Calu3 (cell line): ENCODE measurements around the gene DENND4B. TPM values are rescaled to one million over a fixed set of nuclear protein-coding genes. Genes with fewer than 3 reads are reported as not detected.

Experiments used
- BruUV-seq: library from RNA; stranded (reverse); fragments of 400-500 nt; replicated peaks from 2 replicates; lab custom pipeline; 2021; lab: Mats Ljungman, UMichigan
- CTCF ChIA-PET: fragments of 300-600 bp; sonication (Branson Sonifier 250); formaldehyde crosslinking; loops from one replicate; lab custom pipeline; 2022; ENCODE audit warnings: antibody characterized with exemption; lab: Charles Lee
- DNase-seq: peaks from one replicate; pipeline ENCODE4 v3.0.0; 2022
- H3K27ac Mint-ChIP-seq: one replicate; pipeline ENCODE4 v1.8.0; 2022; ENCODE audit warnings: mixed read lengths; ENCODE audit not compliant: unreplicated experiment
- H3K27me3 Mint-ChIP-seq: one replicate; pipeline ENCODE4 v1.8.0; 2022; ENCODE audit warnings: mixed read lengths; ENCODE audit not compliant: unreplicated experiment
- H3K36me3 Mint-ChIP-seq: one replicate; pipeline ENCODE4 v1.8.0; 2022; ENCODE audit warnings: mild to moderate bottlenecking, moderate library complexity, mixed read lengths; ENCODE audit not compliant: insufficient read depth, unreplicated experiment
- H3K4me1 Mint-ChIP-seq: one replicate; pipeline ENCODE4 v1.8.0; 2022; ENCODE audit warnings: mild to moderate bottlenecking, low read depth, mixed read lengths; ENCODE audit not compliant: unreplicated experiment
- H3K4me3 Mint-ChIP-seq: one replicate; pipeline ENCODE4 v1.8.0; 2022; ENCODE audit warnings: mild to moderate bottlenecking, low read depth, moderate library complexity, mixed read lengths; ENCODE audit not compliant: unreplicated experiment
- H3K9me3 Mint-ChIP-seq: one replicate; pipeline ENCODE4 v1.8.0; 2022; ENCODE audit warnings: low read depth, mixed read lengths; ENCODE audit not compliant: unreplicated experiment
- CTCF ChIP-seq: fragments of 200-600 bp; IDR thresholded peaks from one replicate; pipeline ENCODE4 v1.8.0; 2022; ENCODE audit warnings: antibody characterized with exemption; ENCODE audit not compliant: unreplicated experiment
- intact Hi-C: fragments of 100-400 bp; cut with micrococcal nuclease; formaldehyde crosslinking; loops from one replicate; pipeline ENCODE4 v1.10.0; 2022; ENCODE audit not compliant: unreplicated experiment
- microRNA-seq: library from miRNA; unstranded; fragments of <30 nt; microRNA quantifications from one replicate; pipeline ENCODE4 v1.2.0, GENCODE V29; 2022
- total RNA-seq: library from RNA; stranded (reverse); gene quantifications from 2 replicates; pipeline ENCODE4 v1.2.3, GENCODE V29; 2022

The DENND4B gene
- total RNA-seq, 1 experiment from 2014 or later = 90.0 TPM

GRCh38 chr1:153880024-153880423 is 66.5 kb downstream of the DENND4B start:
- no peak for TF ChIP-seq CTCF
- Mint-ChIP-seq H3K4me3 (no peak overlapping the region), H3K27ac (no peak overlapping the region), H3K27me3 (no peaks in the 10 kb centered on the region), H3K9me3 (no peaks in the 10 kb centered on the region), H3K4me1 (no peaks in the 10 kb centered on the region), H3K36me3 (no peaks in the 10 kb centered on the region)
- BruUV-seq = no TSS peak
- CTCF ChIA-PET = no interaction called here
- intact Hi-C loops = no loop called here
- DNase-seq = no peak

Small RNA genes lying within 50 kb of the gene (microRNA-seq; reads per million reads assigned to microRNA genes)
- not detected for gene MIR6737

Other genes with a start within 250 kb of the DENND4B start
- 55.9 and 57.1 TPM in 2 replicates for gene INTS3, start 218.7 kb downstream of the DENND4B start, total RNA-seq
- 9.0 and 11.9 TPM in 2 replicates for gene SLC27A3, start 171.3 kb downstream of the DENND4B start, total RNA-seq
- gene GATAD2B, start 23.7 kb downstream of the DENND4B start, total RNA-seq = 58.3 and 62.5 TPM in 2 replicates
- gene CRTC2, start 11.9 kb upstream of the DENND4B start, total RNA-seq = 39.5 and 52.1 TPM in 2 replicates
- gene SLC39A1, start 16.8 kb upstream of the DENND4B start, total RNA-seq = 138 and 152 TPM in 2 replicates
- 23.2 and 26.5 TPM in 2 replicates for gene CREB3L4, start 21.2 kb upstream of the DENND4B start, total RNA-seq
- 105 and 115 TPM in 2 replicates for gene JTB, start 31.0 kb upstream of the DENND4B start, total RNA-seq
- 87.5 and 95.0 TPM in 2 replicates for gene RAB13, start 39.6 kb upstream of the DENND4B start, total RNA-seq
- 1,532 and 1,783 TPM in 2 replicates for gene RPS27, start 44.0 kb upstream of the DENND4B start, total RNA-seq
- gene NUP210L, start 208.4 kb upstream of the DENND4B start, total RNA-seq = 0.12 TPM in 1 of 2 replicates, not detected in the other
- 564 and 582 TPM in 2 replicates for gene TPM3, start 245.4 kb upstream of the DENND4B start, total RNA-seq